Activated CD4-positive, alpha-beta memory T cell treated with anti-CD3 and anti-CD28 coated beads for 36 hours (primary cell): ENCODE results near the gene SCNN1G. TPM values are rescaled to one million over a fixed set of nuclear protein-coding genes. Genes with fewer than 3 reads are reported as not detected.

Source experiments
- total RNA-seq, 2 experiments: library from RNA; stranded (reverse); gene quantifications; one replicate each; pipeline ENCODE4 v1.2.3, GENCODE V29; 2021

Gene SCNN1G
- total RNA-seq, 2 experiments from 2014 or later, result not detected

Other genes starting within 250 kb of the SCNN1G start
- 1 to 10 TPM; 5.4 to 5.7 TPM for gene USP31, start 33.3 kb upstream of the SCNN1G start, total RNA-seq
- not detected for gene SCNN1B, start 119.6 kb downstream of the SCNN1G start, total RNA-seq